ENCODE measurements around the gene CLHC1.

- no peak for TF ChIP-seq SPI1 (IDR thresholded peaks at IDR 0.05; ENCODE audit: borderline replicate concordance, insufficient read depth, low read depth, low read length)
- no peak for TF ChIP-seq CTCF (IDR thresholded peaks at IDR 0.05 in 2 of 3, conservative IDR thresholded peaks at IDR 0.05 in 1 of 3; ENCODE audit: control insufficient read depth in 2 of 3, extremely low read depth in 1 of 3, insufficient read depth in 1 of 3, low read depth in 3 of 3, low read length in 3 of 3)
- no peak for TF ChIP-seq RAD51 (IDR thresholded peaks at IDR 0.05)
- TF ChIP-seq SIN3A (IDR thresholded peaks at IDR 0.05; ENCODE audit: low read depth, low read length), result no peak
- no peak for TF ChIP-seq ZNF384 (IDR thresholded peaks at IDR 0.05; ENCODE audit: borderline replicate concordance, low read depth, low read length)
- no peak for TF ChIP-seq CBX3 (IDR thresholded peaks at IDR 0.05; ENCODE audit: borderline replicate concordance, low read depth)
- no peak for TF ChIP-seq USF2 (IDR thresholded peaks at IDR 0.05; ENCODE audit: borderline replicate concordance, low read depth, low read length)
These were observed 56.0 kb downstream of the CLHC1 start for GRCh38 chr2:55176094-55176415.
